K562 treated with DMSO at 1 percent for 48 hours (cell line): ENCODE measurements around the gene EGR1. TPM values are rescaled to one million over a fixed set of nuclear protein-coding genes. Genes with fewer than 3 reads are reported as not detected.

Source experiments
- total RNA-seq: library from RNA; unstranded; fragments of 300-600 nt; gene quantifications from 2 replicates; pipeline ENCODE4 v1.2.3, GENCODE V29; 2022; ENCODE audit warnings: low replicate concordance; ENCODE audit errors: extremely low read depth

The EGR1 gene
- not detected in 2 replicates for total RNA-seq

GRCh38 chr5:138465261-138466124 lies at the start of gene EGR1:
Gene EGR1 (plus strand): TSS chr5:138465479. CDS start chr5:138465762, 283 bp downstream.

GRCh38 chr5:138438724-138439476 lies 26.4 kb upstream of the EGR1 start, which contains the start of gene REEP2:
Gene REEP2 (plus strand): TSS chr5:138439057. CDS start chr5:138439209, 152 bp downstream.

Other genes with a start within 250 kb of the EGR1 start
- gene GFRA3, start 190.9 kb upstream of the EGR1 start, total RNA-seq = not detected in 2 replicates
- gene CDC25C, start 133.7 kb upstream of the EGR1 start, total RNA-seq = not detected in 2 replicates
- not detected in 2 replicates for gene FAM53C, start 127.2 kb upstream of the EGR1 start, total RNA-seq
- 101 TPM in 1 of 2 replicates, not detected in the other for gene KDM3B, start 112.8 kb upstream of the EGR1 start, total RNA-seq
- gene REEP2, start 26.4 kb upstream of the EGR1 start, total RNA-seq = not detected in 2 replicates
- not detected in 2 replicates for gene ETF1, start 77.8 kb downstream of the EGR1 start, total RNA-seq
- gene HSPA9, start 109.9 kb downstream of the EGR1 start, total RNA-seq = 456 TPM in 1 of 2 replicates, not detected in the other